HFFc6 (cell line): Measurements from ENCODE around the gene MLH3. TPM values are rescaled to one million over a fixed set of nuclear protein-coding genes. Genes with fewer than 3 reads are reported as not detected.

ENCODE experiments used
- DNase-seq: peaks from one replicate; pipeline ENCODE4 v3.0.0-alpha.2; 2018
- H3K27ac Mint-ChIP-seq: 2 replicates; pipeline ENCODE4 v1.8.0; 2020; ENCODE audit warnings: mild to moderate bottlenecking, mixed read lengths
- H3K27me3 Mint-ChIP-seq: 2 replicates; pipeline ENCODE4 v1.8.0; 2021; ENCODE audit warnings: mild to moderate bottlenecking, moderate library complexity, mixed read lengths; ENCODE audit not compliant: insufficient read depth
- H3K36me3 Mint-ChIP-seq: 2 replicates; pipeline ENCODE4 v1.8.0; 2021; ENCODE audit warnings: low read depth, mixed read lengths
- H3K4me1 Mint-ChIP-seq: 2 replicates; pipeline ENCODE4 v1.8.0; 2020; ENCODE audit warnings: low read depth, mixed read lengths
- H3K4me3 Mint-ChIP-seq: 2 replicates; pipeline ENCODE4 v1.8.0; 2020; ENCODE audit warnings: mild to moderate bottlenecking, moderate library complexity, mixed read lengths
- H3K9me3 Mint-ChIP-seq: 2 replicates; pipeline ENCODE4 v1.8.0; 2020; ENCODE audit warnings: mild to moderate bottlenecking, mixed read lengths
- CTCF ChIP-seq: fragments of 200-600 bp; sonication (generic); IDR thresholded peaks from 2 replicates; pipeline ENCODE4 v1.5.0; 2021; ENCODE audit warnings: antibody characterized with exemption, mild to moderate bottlenecking
- total RNA-seq, 6 experiments: library from RNA; stranded (reverse); fragmentation: NEBNext Ultra II Directional; extraction: Animal tissue kit (Norgen Biotek cat#: 25700); gene quantifications; 2 replicates in 1 of 6; 3 replicates in 5 of 6; pipeline ENCODE4 v1.2.3, GENCODE V29; 2021

Gene MLH3
- total RNA-seq, 6 experiments from 2014 or later, result 5.4 to 11.6 (median 7.6) TPM

DNA sequence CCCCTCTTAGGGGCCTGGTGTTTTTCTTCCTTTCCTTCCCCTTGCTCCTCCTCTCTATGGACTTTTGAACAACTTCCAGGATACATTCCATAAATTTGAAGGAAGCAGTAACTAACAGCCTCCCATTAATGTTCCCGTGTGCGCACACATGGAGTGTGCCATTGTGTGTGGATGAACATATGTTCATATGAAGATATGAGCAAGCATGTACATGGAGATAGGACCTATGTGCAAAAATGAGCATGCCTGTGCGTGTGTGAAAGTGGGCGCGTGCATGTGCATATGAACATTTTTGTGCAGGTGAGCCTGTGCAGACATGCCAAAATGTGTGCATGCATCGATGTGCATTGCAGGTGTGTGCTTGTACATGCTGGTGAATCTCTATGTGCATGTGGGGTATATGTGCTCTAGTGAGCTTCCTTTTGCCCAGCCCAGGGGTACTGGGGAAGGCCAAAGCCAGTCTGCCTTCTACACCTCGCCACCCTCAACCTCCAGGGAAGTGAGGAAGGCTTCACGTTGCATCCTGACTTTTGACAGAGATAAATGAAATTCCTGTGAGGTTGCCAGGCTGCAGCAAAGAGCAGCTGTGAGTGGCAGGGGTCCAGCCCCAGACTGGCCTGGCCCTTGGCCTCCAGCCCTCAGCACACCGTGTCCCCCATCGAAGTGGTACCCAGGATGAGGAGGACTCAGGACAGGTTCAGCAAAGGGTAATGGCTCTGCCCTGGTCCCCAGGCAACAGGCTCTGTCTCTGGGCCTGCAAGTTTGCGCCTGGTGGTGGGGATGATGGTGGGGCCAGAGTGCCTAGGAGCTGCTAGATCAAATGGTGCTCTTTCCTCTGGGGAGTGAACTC is 74.8 kb downstream of the MLH3 start:
- H3K36me3 Mint-ChIP-seq, result no peaks in the 10 kb centered on the region
- peaks cover 4% of the 10 kb centered on the region; the same call in 1 of the 2 replicates for H3K27me3 Mint-ChIP-seq
- no peak overlapping the region for H3K27ac Mint-ChIP-seq
- no peak for DNase-seq
- TF ChIP-seq CTCF, result no peak
- H3K9me3 Mint-ChIP-seq, result no peaks in the 10 kb centered on the region
- peaks cover 37% of the 10 kb centered on the region for H3K4me1 Mint-ChIP-seq
- no peak overlapping the region for H3K4me3 Mint-ChIP-seq

DNA sequence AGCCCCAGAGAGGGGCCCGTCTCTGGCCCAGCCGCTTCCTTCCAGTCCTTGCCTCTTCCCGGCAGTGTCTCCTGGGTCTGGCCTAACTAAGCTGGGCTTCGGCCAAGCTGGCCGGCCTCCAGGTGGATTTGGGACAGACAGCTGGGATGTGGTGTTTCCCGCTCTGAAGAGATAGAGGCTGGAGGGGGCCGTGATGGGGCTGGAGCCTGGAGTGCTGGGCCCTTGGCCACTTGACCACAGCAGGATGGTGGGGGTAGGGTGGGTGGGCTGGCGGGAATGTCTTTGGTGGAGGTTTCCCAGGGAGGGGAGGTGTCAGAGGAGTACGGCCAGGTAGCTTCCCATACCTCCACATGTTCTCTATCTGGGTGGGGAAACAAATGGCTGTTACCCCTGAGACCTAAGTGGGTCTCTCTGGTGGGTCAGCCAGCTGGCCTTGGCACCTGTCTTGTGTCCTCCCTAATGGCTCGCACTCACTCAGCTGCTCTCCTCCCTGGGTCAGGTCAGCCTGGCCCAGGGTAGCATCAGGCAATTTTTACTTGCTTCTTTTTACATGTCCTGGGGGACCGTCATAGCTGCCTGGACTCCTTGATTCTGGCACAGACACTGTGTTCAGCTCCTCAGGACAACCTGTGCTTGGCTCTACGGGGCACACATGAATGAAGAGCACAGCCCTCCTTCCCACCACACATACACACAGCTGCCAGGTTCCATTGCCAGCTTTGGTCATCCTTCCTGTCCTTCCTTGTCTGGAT is 76.0 kb downstream of the MLH3 start:
- Mint-ChIP-seq H3K36me3 (no peaks in the 10 kb centered on the region), H3K4me1 (peaks cover 24% of the 10 kb centered on the region), H3K27me3 (peaks cover 4% of the 10 kb centered on the region; the same call in 1 of the 2 replicates), H3K27ac (no peak overlapping the region), H3K4me3 (no peak overlapping the region), H3K9me3 (no peaks in the 10 kb centered on the region)
- no peak for DNase-seq
- TF ChIP-seq CTCF, result no peak

DNA sequence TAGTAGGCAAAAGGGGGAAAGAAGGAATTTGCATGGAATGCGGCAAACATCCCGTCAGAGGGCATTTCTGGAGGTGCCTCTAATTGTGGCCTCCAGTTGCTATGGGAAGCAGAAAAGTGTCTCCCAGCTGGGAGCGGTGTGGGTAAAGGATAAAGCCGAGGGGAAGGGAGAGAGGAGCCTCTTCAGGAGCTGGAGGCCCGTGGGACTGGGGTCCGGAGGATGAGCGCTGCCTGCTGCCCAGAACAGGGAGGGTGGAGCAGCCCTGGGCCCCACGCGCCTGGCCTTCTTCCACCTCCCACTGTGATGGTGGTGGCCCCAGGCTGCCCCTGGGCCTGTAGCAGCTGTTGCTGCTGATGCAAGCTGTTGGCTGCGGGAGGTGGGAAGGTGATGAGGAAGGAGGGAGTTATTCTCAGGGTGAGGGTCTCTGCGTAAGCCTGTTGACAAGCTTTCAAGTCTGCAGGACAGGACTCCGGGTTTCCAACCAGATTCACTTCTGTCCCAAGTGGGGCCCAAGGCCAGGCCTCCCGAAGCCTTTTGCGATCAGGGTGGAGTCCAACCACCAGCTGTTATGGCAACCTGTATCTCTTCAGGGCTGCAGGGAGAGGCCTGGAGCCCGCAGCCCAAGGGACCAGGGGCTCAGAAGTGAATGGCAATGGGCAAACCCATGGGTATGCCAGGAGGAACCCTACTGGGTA is 76.8 kb downstream of the MLH3 start:
- H3K27ac Mint-ChIP-seq, result no peak overlapping the region
- TF ChIP-seq CTCF, result no peak
- peaks cover 4% of the 10 kb centered on the region; the same call in 1 of the 2 replicates for H3K27me3 Mint-ChIP-seq
- no peak for DNase-seq
- no peaks in the 10 kb centered on the region for H3K9me3 Mint-ChIP-seq
- peaks cover 17% of the 10 kb centered on the region for H3K4me1 Mint-ChIP-seq
- no peaks in the 10 kb centered on the region for H3K36me3 Mint-ChIP-seq
- H3K4me3 Mint-ChIP-seq, result no peak overlapping the region

DNA sequence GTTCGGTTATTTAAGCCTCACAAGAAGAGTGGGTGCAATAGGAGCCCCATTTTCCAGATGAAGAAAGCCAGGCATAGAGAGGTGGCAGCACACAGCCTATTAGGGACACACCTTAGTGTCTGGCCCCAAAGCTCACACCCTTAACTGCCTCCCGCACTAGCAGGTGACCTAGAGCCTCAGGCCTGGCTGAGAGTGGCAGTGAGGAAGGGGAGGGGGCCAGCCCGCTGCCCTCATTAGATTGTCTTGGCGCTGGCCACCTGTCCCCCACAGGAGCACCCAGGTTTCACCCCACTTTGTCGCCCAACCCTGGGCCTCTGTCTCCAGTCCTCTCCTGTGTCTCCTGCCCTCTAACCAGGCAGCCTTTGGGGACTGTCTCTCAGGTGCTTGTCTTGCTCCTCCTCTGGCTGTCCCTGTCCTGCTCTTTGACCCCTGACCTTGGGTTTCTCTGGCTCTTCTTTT is 77.3 kb downstream of the MLH3 start:
- peaks cover 6% of the 10 kb centered on the region; the same call in 1 of the 2 replicates for H3K27me3 Mint-ChIP-seq
- no peak for DNase-seq
- no peak for TF ChIP-seq CTCF
- no peaks in the 10 kb centered on the region for H3K9me3 Mint-ChIP-seq
- H3K27ac Mint-ChIP-seq, result no peak overlapping the region
- no peak overlapping the region for H3K4me3 Mint-ChIP-seq
- peaks cover 11% of the 10 kb centered on the region for H3K4me1 Mint-ChIP-seq
- H3K36me3 Mint-ChIP-seq, result no peaks in the 10 kb centered on the region

GRCh38 chr14:74973003-74973653 is 78.1 kb downstream of the MLH3 start:
- DNase-seq, result no peak
- no peaks in the 10 kb centered on the region for H3K36me3 Mint-ChIP-seq
- no peak overlapping the region for H3K4me3 Mint-ChIP-seq
- peaks cover 3% of the 10 kb centered on the region for H3K4me1 Mint-ChIP-seq
- no peaks in the 10 kb centered on the region for H3K9me3 Mint-ChIP-seq
- peaks cover 6% of the 10 kb centered on the region; the same call in 1 of the 2 replicates for H3K27me3 Mint-ChIP-seq
- TF ChIP-seq CTCF, result no peak
- no peak overlapping the region for H3K27ac Mint-ChIP-seq
